ENCODE measurements around the gene TEX22. TPM values are rescaled to one million over a fixed set of nuclear protein-coding genes. Genes with fewer than 3 reads are reported as not detected.

The TEX22 gene
- total RNA-seq, 4 donors from 2014 or later = 0.35 to 1.6 (median 0.94) TPM; not detected in 1

DNA sequence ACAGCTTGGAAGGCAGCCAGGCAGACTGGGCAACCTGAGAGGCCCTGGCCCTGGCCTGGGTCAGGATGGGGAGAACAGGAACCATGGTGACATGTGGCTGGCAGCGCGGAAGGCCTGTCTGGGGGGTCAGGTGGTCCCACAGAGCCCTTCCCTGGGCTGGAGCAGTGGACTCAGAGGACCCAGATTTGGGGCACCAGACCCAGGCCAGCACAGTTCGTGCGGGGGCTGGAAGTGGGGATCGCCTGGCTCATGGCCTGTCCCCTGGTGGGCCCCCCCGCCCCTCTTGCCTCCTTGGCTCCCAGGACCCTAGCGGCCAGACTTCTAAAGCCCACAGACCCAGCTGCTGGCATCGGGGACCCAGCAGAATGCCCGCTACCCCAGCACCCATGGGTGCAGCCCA lies 42.7 kb downstream of the TEX22 start:
- no peak overlapping the region for H3K27ac ChIP-seq
- TF ChIP-seq CTCF (IDR thresholded peaks at IDR 0.05) (no peak), POLR2A (IDR thresholded peaks at IDR 0.05) (no peak)
- DNase-seq = no peak

DNA sequence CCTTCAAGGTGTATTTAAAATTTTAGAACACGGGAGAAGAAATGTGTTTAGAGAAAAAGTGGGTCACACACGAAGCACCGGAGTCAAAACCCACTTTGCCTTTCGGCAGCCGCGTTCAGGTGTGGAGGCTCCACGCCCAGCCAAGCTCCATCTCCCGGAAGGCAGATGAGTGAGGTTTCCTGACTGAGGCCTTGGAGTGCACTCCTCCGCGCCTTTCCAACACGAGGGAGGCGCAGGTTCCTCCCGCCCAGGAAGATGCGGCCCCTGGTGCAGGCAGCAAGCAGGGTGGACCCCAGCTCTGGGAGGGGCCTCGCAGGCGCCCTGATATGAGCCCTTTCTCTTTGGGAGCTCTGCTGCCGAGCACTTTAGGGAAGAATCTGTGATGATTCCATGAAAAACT lies 43.8 kb downstream of the TEX22 start:
- H3K4me3 ChIP-seq = no peak overlapping the region
- no peak for TF ChIP-seq CTCF (IDR thresholded peaks at IDR 0.05)
- TF ChIP-seq POLR2A (IDR thresholded peaks at IDR 0.05) = no peak
- peaks cover 0 to 9% (median 0%) of the 10 kb centered on the region in 3 donors for H3K36me3 ChIP-seq
- H3K27ac ChIP-seq = no peak overlapping the region
- no peaks in the 10 kb centered on the region for H3K9me3 ChIP-seq
- peaks cover 0 to 6% (median 0%) of the 10 kb centered on the region in 4 donors for H3K4me1 ChIP-seq
- no peak for DNase-seq
- no peaks in the 10 kb centered on the region for H3K27me3 ChIP-seq

More for the DNA sequence above, 42.7 kb downstream of the TEX22 start:
- peaks cover 0 to 6% (median 0%) of the 10 kb centered on the region in 3 donors for H3K36me3 ChIP-seq
- H3K4me1 ChIP-seq = peaks cover 0 to 6% (median 0%) of the 10 kb centered on the region in 4 donors
- no peaks in the 10 kb centered on the region for H3K27me3 ChIP-seq
- no peak overlapping the region for H3K4me3 ChIP-seq
- no peaks in the 10 kb centered on the region for H3K9me3 ChIP-seq

- no peak for TF ChIP-seq CTCF (IDR thresholded peaks at IDR 0.05)
- no peak for TF ChIP-seq POLR2A (IDR thresholded peaks at IDR 0.05)
- Histone ChIP-seq H3K36me3 (peaks cover 0 to 14% (median 0%) of the 10 kb centered on the region in 3 donors), H3K27ac (no peak overlapping the region), H3K27me3 (no peaks in the 10 kb centered on the region), H3K9me3 (no peaks in the 10 kb centered on the region), H3K4me1 (no peaks in the 10 kb centered on the region), H3K4me3 (no peak overlapping the region)
- no peak for DNase-seq
Observed at GRCh38 chr14:105442834-105443233, 44.5 kb downstream of the TEX22 start.

DNA sequence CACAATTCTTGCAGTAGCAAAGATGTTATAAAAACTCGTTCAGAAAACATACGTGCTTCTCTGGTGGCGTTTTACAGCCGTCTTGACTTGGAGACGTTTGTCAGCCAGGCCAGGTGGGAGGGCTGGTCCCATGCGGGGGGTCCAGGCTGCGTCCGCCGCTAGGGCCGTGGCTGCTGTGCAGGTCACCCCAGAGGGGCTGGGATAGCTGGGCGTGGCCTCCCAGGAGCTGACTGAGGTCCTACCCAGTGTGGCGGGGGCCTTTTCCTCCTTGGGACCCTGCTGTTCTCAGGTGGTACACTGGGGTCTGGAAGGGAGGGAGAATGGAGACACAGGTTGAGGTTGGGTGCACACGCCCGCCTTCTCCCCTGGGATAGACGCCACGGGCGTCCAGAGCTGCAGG lies 46.5 kb downstream of the TEX22 start:
- Histone ChIP-seq H3K36me3 (peaks cover 0 to 21% (median 0%) of the 10 kb centered on the region in 3 donors), H3K9me3 (no peaks in the 10 kb centered on the region), H3K27ac (no peak overlapping the region), H3K4me1 (peaks cover 0 to 9% (median 2%) of the 10 kb centered on the region in 4 donors), H3K27me3 (no peaks in the 10 kb centered on the region), H3K4me3 (no peak overlapping the region)
- DNase-seq = no peak
- TF ChIP-seq CTCF (IDR thresholded peaks at IDR 0.05) (no peak), POLR2A (IDR thresholded peaks at IDR 0.05) (no peak)

DNA sequence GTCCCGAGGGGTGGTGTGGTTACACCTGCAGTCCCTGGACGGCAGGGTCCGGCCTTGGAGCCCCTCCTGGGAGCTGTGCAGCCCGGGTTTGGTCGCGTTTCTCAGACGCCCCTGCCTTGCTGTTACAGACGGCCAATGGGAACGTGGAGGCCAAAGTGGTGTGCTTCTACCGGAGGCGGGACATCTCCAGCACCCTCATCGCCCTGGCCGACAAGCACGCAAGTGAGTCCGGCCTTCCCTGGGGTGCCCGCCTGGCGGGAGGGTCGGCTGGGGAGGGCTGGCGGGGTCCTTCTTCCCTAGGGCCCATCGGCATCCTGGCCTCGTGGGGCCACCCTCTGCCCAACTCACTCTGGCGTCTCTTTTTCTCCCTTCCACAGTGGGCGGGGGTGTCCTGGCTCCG lies 47.0 kb downstream of the TEX22 start:
- Histone ChIP-seq H3K27me3 (no peaks in the 10 kb centered on the region), H3K36me3 (peaks cover 0 to 25% (median 0%) of the 10 kb centered on the region in 3 donors), H3K4me1 (peaks cover 0 to 9% (median 2%) of the 10 kb centered on the region in 4 donors), H3K4me3 (no peak overlapping the region), H3K9me3 (no peaks in the 10 kb centered on the region), H3K27ac (no peak overlapping the region)
- TF ChIP-seq CTCF (IDR thresholded peaks at IDR 0.05) (no peak), POLR2A (IDR thresholded peaks at IDR 0.05) (no peak)
- no peak for DNase-seq

Measured in Peyer's patch (tissue), 4 donors.